Vagina (tissue), 2 donors: ENCODE results near the gene CST4. TPM values are rescaled to one million over a fixed set of nuclear protein-coding genes. Genes with fewer than 3 reads are reported as not detected.
A peak's percentile ranks its signal among the peaks of the same experiment; 100 is the strongest.
"Not testable (repeated sequence)": the region's sequence is repeated elsewhere in the genome, so short reads cannot be mapped to it uniquely, and the experiment has no call there.

Source experiments
- DNase-seq, 2 donors: peaks; one replicate each; pipeline ENCODE4 v3.0.0-alpha.2; 2017; ENCODE audit errors: extremely low spot score in 2 of 2
- H3K27ac ChIP-seq: fragments of 200-600 bp; sonication (generic); one replicate; pipeline ENCODE4 v1.5.1; 2019
- H3K27me3 ChIP-seq: fragments of 200-600 bp; sonication (generic); one replicate; pipeline ENCODE4 v1.5.1; 2019
- H3K36me3 ChIP-seq, 2 donors: fragments of 200-600 bp; sonication (generic); one replicate each; pipeline ENCODE4 v1.5.1; 2017 to 2019
- H3K4me1 ChIP-seq: fragments of 200-600 bp; sonication (generic); one replicate; pipeline ENCODE4 v1.5.1; 2019
- H3K4me3 ChIP-seq, 2 donors: fragments of 200-600 bp; sonication (generic); 1 replicate in 1 of 2; 2 replicates in 1 of 2; pipeline ENCODE4 v1.5.1; 2016 to 2019
- H3K9me3 ChIP-seq: fragments of 200-600 bp; sonication (generic); one replicate; pipeline ENCODE4 v1.5.1; 2019
- POLR2A ChIP-seq, 2 donors: fragments of 450-650 bp; IDR thresholded peaks; one replicate each; pipeline ENCODE4 v1.6.1; 2017; ENCODE audit warnings: antibody characterized with exemption in 2 of 2, mild to moderate bottlenecking in 2 of 2, moderate library complexity in 2 of 2
- POLR2AphosphoS5 ChIP-seq, 2 donors: sonication (generic); formaldehyde crosslinking; IDR thresholded peaks; one replicate each; pipeline ENCODE4 v1.9.0; 2017; ENCODE audit warnings: antibody characterized with exemption in 2 of 2, mild to moderate bottlenecking in 2 of 2, low read depth in 1 of 2; ENCODE audit not compliant: insufficient read depth in 1 of 2
- intact Hi-C: fragments of 100-400 bp; cut with DNase I; formaldehyde crosslinking; loops from one replicate; pipeline ENCODE4 v1.15.1; 2023
- total RNA-seq: library from RNA; depleted of rRNA; stranded (reverse); fragments of >200 nt; gene quantifications from one replicate; pipeline ENCODE4 v1.2.3, GENCODE V29; 2016
- TF ChIP-seq, protein P1 (sequence below), 3 experiments: fragments of 450-650 bp in 2 of 3; fragments of 200-600 bp in 1 of 3; sonication (generic) in 1 of 3; IDR thresholded peaks; one replicate each; pipeline ENCODE4 v1.5.1; 2017 to 2019; ENCODE audit warnings: antibody characterized with exemption in 3 of 3, mild to moderate bottlenecking in 2 of 3, moderate library complexity in 2 of 3

The CST4 gene
- total RNA-seq, 1 donor from 2014 or later: not detected

DNA sequence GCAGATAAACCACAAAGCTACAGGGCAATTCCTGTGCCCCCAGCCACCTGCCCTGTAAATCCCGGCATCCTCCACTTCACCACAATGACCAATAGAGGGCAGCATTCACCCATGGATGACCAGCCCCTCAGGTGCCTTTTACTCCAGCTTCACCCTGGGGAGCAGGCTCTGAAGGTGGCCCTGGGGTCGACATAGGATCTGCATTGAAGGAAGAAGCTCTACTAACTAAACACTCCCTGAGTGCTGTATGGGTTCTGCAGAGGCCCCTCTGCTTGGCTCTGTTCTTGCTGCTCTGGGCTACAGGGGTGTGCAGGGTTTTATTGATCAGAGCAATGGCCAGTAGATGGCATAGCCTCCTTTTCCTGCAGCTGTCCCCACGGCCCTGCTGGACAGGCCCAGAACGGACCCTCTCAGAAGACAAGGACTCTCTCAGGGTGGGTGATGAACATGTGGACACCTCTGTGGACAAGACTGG, 20.3 kb downstream of the CST4 start:
- H3K36me3 ChIP-seq: no peaks in the 10 kb centered on the region
- no peak overlapping the region for H3K27ac ChIP-seq
- no peaks in the 10 kb centered on the region for H3K9me3 ChIP-seq
- H3K4me3 ChIP-seq: no peak overlapping the region
- TF ChIP-seq, protein P1, sequence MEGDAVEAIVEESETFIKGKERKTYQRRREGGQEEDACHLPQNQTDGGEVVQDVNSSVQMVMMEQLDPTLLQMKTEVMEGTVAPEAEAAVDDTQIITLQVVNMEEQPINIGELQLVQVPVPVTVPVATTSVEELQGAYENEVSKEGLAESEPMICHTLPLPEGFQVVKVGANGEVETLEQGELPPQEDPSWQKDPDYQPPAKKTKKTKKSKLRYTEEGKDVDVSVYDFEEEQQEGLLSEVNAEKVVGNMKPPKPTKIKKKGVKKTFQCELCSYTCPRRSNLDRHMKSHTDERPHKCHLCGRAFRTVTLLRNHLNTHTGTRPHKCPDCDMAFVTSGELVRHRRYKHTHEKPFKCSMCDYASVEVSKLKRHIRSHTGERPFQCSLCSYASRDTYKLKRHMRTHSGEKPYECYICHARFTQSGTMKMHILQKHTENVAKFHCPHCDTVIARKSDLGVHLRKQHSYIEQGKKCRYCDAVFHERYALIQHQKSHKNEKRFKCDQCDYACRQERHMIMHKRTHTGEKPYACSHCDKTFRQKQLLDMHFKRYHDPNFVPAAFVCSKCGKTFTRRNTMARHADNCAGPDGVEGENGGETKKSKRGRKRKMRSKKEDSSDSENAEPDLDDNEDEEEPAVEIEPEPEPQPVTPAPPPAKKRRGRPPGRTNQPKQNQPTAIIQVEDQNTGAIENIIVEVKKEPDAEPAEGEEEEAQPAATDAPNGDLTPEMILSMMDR (IDR thresholded peaks at IDR 0.05): peak; percentile 32 to 68 (median 42)
- no peak for TF ChIP-seq POLR2AphosphoS5 (IDR thresholded peaks at IDR 0.05; ENCODE audit: insufficient read depth in 1 of 2, low read depth in 1 of 2)
- H3K27me3 ChIP-seq: no peaks in the 10 kb centered on the region
- no peaks in the 10 kb centered on the region for H3K4me1 ChIP-seq
- DNase-seq: peak; percentile 55 to 70
- intact Hi-C loops: loop anchor here (10.0 kb wide), 1 partner anchor 224 kb away; no protein-coding TSS in a partner anchor

DNA sequence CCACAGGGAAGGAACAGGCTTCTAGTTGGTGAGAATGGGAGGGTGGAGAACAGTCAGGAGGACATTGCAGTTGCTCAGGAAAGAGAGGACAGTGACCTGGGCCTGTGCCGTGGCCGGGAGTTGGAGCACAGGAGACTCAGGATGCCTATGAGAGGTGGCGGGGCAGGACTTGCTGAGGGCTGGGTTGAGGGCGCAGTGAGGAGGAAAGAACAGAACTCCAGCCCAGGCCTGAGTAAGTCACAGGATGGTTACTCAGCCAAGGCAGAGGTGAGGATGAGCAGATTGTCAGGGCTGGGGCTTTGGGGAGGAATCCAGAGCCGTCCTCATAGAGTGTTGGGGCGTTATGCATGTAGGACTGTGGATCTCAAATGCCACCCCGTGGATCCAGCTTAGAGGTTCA, 21.2 kb downstream of the CST4 start:
- Histone ChIP-seq H3K4me3 (no peak overlapping the region), H3K27me3 (no peaks in the 10 kb centered on the region), H3K36me3 (no peaks in the 10 kb centered on the region), H3K4me1 (no peaks in the 10 kb centered on the region), H3K9me3 (no peaks in the 10 kb centered on the region), H3K27ac (no peak overlapping the region)
- intact Hi-C loops: loop anchor here (10.0 kb wide), 1 partner anchor 223 kb away; no protein-coding TSS in a partner anchor
- peak; percentile 43 to 67 for DNase-seq
- TF ChIP-seq, protein P1 (IDR thresholded peaks at IDR 0.05): no peak
- TF ChIP-seq POLR2AphosphoS5 (IDR thresholded peaks at IDR 0.05; ENCODE audit: insufficient read depth in 1 of 2, low read depth in 1 of 2) (no peak), POLR2A (IDR thresholded peaks at IDR 0.05) (no peak)

DNA sequence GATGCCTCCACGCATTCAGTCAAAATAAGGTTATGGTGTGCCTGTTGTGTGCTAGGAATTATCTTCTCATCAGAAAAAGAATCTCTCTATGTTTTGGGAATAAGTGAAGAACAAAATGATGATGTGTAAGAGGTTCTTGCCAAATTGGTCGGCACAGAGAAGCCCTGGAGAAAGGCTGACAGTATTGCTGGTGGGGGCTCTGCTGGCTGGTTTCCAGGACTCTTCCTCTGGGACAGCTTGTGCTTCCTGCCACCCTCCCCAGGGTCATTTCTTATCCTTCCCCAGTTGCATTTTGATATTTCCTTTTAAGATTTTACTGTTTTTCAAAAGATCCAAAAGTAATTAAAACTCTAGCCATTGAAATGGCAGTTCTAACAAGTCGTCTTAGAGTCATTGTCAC, 22.1 kb downstream of the CST4 start:
- Histone ChIP-seq H3K4me1 (no peaks in the 10 kb centered on the region), H3K27me3 (no peaks in the 10 kb centered on the region), H3K27ac (no peak overlapping the region), H3K4me3 (no peak overlapping the region), H3K9me3 (no peaks in the 10 kb centered on the region), H3K36me3 (no peaks in the 10 kb centered on the region)
- TF ChIP-seq POLR2A (IDR thresholded peaks at IDR 0.05) (no peak), POLR2AphosphoS5 (IDR thresholded peaks at IDR 0.05; ENCODE audit: insufficient read depth in 1 of 2, low read depth in 1 of 2) (no peak)
- TF ChIP-seq, protein P1 (IDR thresholded peaks at IDR 0.05): no peak
- no peak for DNase-seq
- intact Hi-C loops: loop anchor here (10.0 kb wide), 1 partner anchor 222 kb away; no protein-coding TSS in a partner anchor

DNA sequence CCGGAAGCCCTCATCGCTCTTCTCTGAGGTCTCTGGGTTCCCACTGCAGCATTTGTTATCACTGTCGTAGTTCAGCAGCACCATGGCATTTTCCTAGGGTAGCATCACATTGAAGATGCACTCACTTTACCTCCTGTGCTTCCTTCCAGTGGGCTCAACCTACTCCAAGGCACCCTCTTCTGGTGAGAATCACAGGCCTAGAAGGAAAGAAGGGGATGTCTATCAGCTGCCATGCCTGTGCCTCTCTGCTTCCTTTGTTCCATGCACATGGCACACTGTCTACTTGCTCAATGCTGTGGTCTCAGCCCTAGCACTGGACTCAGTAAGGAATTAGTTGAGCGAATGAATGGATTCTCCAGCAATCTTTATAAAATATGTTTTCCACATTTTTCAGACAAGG, 22.6 kb downstream of the CST4 start:
- Histone ChIP-seq H3K9me3 (no peaks in the 10 kb centered on the region), H3K4me1 (no peaks in the 10 kb centered on the region), H3K36me3 (no peaks in the 10 kb centered on the region), H3K27ac (no peak overlapping the region), H3K27me3 (no peaks in the 10 kb centered on the region), H3K4me3 (no peak overlapping the region)
- intact Hi-C loops: loop anchor here (10.0 kb wide), 1 partner anchor 221 kb away; no protein-coding TSS in a partner anchor
- TF ChIP-seq, protein P1 (IDR thresholded peaks at IDR 0.05): no peak
- TF ChIP-seq POLR2AphosphoS5 (IDR thresholded peaks at IDR 0.05; ENCODE audit: insufficient read depth in 1 of 2, low read depth in 1 of 2): no peak
- peak in 1 of 2 donors; percentile 49 for DNase-seq

DNA sequence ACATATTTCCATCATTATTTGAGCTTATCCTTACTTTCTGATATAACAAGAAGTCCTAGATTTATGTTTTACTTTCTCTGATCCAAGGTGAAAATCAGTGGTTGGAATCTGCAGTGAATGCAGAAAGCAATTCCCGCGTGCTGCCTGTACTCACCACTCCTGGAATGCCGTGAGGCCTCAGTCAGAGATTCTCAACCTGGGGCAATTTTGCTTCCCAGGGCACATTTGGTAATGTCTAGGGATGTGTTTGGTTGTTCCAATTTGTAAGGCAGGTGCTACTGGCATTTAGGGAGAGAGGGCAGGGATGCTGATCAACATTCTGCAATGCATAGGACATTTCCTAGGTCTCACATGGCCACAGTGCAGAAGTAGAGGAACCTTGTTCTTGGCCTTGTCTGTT, 23.9 kb downstream of the CST4 start:
- H3K4me3 ChIP-seq: no peak overlapping the region
- TF ChIP-seq POLR2A (IDR thresholded peaks at IDR 0.05) (no peak), POLR2AphosphoS5 (IDR thresholded peaks at IDR 0.05; ENCODE audit: insufficient read depth in 1 of 2, low read depth in 1 of 2) (no peak)
- TF ChIP-seq, protein P1 (IDR thresholded peaks at IDR 0.05): no peak
- H3K27me3 ChIP-seq: no peaks in the 10 kb centered on the region
- intact Hi-C loops: loop anchor here (5.0 to 10.0 kb wide), 2 partner anchors 220 to 1263 kb away; no protein-coding TSS in a partner anchor
- DNase-seq: peak in 1 of 2 donors; percentile 70
- H3K4me1 ChIP-seq: peaks cover 4% of the 10 kb centered on the region
- H3K36me3 ChIP-seq: no peaks in the 10 kb centered on the region
- H3K27ac ChIP-seq: no peak overlapping the region
- H3K9me3 ChIP-seq: no peaks in the 10 kb centered on the region

DNA sequence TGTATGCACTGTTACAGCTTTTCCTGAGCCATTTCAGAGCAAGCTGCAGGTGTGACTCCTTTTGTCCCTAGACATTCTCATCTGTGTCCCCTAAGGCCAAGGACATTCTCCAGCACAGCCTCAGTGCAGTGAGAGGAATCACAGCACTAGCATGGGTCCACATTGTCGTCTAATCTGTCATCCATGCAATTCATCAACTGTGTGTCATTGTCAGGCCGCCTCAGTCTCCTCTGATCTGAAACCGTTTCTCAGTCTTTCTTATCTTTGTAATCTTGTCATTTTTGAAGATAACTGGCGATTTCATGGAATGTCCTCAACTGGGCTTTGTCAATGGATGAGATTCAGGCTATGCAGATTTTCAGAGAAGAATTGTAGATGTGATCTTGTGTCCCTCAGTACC, 24.8 kb downstream of the CST4 start:
- H3K27ac ChIP-seq, H3K4me3 ChIP-seq, DNase-seq, H3K27me3 ChIP-seq, H3K4me1 ChIP-seq, H3K9me3 ChIP-seq, H3K36me3 ChIP-seq: not testable (repeated sequence)
- intact Hi-C loops: loop anchor here (5.0 to 10.0 kb wide), 2 partner anchors 219 to 1262 kb away; no protein-coding TSS in a partner anchor
